ENCODE results near the gene SPTSSB.

Gene SPTSSB

DNA sequence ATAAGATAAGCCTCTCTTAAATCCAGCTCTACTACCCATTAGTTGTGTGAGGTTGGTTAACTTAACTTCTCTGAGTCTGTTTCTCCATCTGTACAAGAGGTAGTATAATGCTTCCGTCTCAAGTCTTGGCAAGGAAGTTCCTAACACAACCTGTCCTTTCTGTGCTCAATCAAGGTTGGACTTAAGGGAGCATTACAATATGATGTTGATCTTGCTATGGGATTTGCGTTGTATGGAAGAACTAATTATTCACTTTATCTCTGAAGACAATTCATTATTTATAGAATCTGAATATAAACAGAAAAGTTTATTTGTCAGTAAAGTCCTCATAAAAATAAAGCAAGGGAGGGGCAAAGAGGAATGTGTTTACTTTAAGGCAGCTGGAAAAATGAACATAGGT, 18.9 kb upstream of the SPTSSB start:
- no peak for DNase-seq

DNA sequence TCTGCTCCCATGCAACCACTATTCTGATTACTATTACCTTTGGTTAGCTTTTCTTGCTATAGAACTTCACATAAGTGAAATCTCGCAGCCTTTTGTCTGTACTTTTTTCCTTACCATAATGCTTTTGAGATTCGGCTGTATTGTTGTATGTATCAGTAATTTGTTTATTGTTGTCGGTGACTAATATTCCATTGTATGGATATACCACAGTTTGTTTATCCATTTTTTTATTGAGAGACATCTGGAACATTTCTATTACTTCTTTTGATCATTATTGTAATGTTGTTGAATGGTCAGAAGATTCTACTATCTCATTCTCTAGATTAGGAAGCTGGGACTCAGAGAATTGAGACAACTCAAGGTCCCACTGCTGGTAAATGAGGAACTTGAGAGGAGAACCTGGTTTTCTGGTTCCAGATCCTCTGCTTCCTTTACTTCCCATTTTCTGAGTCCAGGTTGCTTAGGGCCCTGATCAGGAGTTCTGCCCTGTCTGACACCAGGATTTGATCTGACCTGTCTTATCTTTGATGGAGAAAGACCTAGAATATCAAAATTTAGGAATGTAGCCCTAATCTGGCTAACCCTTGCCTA, 18.2 kb upstream of the SPTSSB start:
- DNase-seq: no peak

DNA sequence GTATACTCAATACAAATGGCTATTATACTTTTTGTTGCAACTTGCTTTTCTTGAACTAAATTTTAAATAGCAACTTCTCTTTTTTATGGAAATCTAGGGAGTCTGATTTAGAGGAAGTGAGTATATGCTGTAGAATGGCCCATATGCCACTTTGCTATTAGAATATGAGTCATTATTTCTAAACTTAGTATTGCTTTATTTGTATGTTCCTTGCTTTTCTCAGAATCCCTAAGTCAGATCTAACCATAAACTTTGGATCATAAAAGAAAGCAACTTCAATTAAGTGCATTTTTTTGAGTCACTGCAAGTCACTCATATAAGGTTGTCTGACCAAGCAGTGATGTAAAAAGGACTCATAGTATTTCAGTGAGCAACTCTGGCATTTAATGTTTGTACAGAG, 17.5 kb upstream of the SPTSSB start:
- DNase-seq: no peak

DNA sequence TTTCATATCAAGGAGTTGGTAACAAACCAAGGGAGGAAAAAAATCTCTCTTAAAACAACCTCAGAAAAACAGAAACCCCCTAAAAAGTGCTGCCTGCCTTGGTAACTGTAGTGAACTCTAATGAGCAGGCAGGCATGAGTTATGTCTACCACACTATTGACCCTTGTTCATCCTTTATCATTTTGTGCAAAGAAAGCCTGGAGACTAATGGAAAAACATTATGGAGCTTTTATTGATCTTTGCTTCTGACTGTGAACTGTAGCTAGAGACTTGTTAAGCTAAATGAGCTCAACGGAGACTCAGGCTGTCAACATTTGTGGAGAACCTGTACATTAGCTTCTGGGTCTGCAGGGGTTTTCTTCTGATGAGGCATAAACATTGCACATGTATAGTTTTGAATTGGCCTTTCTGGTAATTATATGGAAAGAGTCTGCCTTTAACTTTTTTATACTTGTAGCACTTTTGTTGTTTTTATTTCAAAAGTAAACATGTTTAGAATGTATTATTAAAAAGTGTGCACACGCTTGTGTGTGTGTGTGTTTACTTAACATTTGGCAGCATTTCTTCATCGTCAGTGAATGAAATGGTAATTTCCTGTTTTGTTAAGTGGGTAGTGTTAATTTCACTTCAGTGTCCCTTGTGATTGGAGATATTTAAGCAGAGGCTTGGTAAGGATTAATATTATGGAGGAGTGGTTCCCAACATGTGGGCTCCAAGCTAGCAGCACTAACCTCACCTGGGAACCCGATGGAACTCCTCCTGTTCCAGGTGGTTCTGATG, 15.9 kb upstream of the SPTSSB start:
- peak; percentile 31 for DNase-seq

DNA sequence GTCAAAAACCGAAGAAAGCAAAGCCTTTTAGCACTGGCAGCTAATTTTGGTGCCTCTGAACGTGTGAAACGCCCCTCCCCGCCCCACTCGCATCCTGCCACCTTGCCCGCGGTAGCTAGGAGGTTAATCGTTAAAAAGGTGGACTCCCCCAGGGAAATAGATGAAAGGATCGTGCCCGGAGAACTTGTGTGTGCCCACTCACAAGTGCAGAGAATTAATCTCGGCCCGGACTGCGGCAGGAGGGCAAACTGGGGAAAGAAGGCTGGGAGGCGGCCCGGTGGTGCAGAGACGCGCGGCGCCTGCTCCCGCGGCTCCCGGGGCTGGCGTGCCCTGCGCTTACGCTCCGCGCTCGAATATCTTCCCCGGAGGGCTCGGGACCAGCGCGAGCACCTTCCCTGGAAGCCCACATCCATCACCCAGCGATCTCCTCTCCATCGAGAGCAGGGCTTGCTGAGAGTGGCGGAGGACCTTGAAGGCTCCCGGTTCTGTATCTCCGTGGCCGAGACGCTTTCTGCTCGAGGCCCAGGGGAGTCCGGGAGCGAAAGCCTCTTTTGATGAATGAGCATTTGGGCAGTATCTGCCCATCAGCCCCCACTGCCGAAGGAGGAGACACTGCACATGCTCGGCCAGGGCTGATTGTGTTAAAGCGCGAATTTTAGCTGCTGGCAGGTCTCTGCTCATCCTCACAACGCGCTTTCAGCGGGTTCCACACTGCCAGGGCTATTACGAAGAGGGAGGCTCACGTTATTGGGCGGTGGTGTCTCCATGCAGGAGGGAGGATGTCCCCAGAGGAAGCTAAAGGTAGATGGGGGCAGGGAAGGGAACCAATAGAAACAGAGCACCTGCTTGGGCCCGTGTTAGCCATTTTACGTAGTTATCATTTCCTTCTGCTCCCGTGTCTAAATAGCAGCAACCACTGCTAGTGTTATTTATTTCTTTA, 1.3 kb upstream of the SPTSSB start:
- DNase-seq: peak; percentile 91

DNA sequence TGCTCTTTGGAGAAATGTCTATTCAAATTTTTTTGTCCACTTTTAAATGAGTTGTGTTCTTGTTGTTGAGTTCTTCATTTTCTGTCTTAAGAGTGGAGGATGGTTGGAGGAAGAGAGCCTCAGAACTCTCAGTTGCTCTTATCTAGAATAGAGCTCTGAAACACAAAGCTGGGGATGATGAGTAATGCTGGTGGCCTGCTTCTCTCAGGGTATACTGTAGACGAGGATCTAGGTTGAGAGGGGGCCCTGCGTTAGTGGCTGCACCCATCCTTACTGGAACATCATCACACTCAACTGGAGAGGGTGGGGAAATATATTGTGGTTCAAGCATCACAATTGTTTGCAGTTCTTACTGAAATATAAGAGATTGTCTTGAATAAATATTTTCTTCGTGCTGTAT, 1.8 kb downstream of the SPTSSB start:
- no peak for DNase-seq

DNA sequence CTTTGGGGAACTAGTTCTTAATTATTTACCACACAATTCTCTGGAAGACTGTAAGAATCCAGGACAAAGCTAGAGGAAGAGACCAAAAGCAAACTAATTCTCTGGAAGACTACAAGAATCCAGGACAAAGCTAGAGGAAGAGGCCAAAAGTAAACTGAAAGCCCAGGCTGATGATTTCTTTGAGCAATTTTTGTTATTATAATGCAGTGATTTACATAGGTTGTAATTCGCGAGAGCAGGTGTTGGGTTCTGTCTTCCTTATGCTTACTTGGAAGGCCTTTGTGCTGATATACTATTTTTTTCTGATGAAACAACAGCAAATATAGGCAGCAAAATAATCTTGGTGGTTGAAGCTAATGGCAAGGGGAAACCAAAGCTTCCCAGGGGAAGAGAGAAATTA, 5.2 kb downstream of the SPTSSB start:
- DNase-seq: no peak

DNA sequence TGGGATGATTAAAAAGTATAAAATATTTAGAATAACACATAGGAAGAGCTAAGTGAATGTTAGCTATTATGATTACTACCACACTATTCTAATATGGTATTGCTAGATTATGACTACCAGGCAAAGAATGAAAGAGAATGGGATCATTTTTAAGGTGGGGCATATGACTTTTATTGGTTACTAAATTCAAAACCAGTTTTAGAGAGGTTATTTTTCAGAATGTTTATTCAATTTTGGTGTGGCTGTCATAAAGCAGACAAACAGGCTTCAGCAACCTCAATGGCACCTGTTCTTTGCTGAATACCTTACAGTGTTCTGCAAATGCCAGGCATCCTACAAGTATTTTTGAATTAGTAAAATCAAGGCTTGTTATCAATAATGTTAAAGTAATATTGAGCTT, 12.8 kb downstream of the SPTSSB start:
- no peak for DNase-seq

DNA sequence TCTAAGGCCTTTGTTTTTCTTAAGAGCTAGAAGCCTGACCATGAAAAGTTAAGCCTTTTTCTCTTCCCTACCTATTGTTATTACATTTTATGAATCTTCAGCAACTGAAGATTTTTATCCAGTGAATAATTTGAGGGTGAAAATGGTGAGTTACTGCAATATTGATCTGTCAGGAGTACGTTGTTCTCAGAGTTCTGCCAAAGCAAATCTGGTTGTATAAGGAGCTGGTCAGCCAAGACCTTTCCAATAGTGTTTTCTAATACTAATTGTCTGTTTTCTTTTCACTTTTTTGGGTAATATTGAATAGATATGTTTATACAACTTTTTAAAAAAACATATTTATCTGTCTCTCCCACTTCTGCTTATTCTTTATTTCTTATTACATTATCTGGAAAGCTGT, 15.0 kb downstream of the SPTSSB start:
- no peak for DNase-seq

DNA sequence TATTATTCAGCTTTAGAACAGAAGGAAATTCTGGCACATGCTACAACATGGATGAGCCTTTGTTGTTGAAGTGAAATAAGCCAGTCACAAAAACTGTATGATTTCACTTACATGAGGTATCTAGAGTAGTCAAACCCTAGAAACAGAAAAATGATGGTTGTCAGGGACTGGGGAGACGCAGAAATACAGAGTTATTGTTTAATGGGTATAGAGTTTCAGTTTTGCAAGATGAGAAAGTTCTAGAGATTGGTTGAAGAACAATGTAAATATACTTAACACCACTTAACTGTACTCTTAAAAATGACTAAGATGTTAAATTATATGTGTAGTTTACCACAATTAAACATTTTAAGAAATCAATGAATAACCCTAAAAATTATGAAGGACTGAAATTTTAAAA, 15.8 kb downstream of the SPTSSB start:
- DNase-seq: peak; percentile 4

DNA sequence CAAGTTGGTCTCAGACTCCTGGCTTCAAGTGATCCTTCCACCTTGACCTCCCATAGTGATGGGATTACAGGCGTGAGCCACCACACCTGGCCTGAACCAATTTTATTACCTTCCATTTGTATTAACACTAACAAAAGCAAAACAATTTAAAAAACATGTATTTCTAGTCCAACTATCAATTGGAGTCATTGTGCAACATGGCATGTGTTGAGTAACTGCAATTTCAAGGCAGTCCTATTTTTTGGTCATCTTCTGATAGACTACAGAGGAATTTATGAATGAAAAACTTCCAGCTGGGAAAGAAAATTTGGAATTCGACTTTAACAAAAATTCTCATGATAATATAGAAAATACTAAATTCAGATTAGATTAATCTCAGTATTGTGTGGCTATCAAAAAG, 16.8 kb downstream of the SPTSSB start:
- no peak for DNase-seq

DNA sequence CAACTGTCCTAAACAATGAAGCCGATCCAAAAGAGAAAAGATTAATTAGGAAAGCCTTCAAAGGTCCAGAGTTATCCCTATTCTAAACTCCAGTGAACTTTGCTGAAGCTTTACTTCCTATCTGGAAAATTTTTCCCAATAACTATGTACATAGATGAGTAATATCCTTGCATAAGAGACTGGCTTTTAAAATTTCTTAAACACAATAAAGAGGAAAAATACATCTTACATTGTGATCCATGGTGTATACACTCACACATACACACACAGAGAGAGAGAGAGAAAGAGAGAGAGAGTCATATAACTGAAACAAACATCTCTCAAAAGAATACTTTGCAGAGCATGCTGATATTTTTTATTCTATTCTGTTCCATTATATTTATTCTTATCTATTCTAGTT, 20.0 kb downstream of the SPTSSB start:
- DNase-seq: no peak

DNA sequence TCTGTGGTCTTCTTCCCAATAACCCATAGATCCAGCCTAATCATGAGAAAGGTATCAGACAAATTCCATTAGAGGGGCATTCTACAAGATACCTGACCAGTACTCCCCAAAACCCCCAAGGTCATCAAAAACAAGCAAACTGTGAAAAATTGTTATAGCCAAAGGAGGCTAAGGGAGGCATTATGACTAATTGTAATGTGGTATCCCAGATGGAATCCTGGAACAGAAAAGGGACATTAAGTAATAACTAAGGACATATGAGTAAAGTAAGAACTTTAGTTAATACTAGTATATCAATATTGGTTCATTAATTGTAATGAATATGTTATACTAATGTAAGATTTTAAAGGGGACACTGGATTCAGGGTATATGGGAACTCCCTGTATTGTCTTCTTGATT, 20.4 kb downstream of the SPTSSB start:
- DNase-seq: no peak

DNA sequence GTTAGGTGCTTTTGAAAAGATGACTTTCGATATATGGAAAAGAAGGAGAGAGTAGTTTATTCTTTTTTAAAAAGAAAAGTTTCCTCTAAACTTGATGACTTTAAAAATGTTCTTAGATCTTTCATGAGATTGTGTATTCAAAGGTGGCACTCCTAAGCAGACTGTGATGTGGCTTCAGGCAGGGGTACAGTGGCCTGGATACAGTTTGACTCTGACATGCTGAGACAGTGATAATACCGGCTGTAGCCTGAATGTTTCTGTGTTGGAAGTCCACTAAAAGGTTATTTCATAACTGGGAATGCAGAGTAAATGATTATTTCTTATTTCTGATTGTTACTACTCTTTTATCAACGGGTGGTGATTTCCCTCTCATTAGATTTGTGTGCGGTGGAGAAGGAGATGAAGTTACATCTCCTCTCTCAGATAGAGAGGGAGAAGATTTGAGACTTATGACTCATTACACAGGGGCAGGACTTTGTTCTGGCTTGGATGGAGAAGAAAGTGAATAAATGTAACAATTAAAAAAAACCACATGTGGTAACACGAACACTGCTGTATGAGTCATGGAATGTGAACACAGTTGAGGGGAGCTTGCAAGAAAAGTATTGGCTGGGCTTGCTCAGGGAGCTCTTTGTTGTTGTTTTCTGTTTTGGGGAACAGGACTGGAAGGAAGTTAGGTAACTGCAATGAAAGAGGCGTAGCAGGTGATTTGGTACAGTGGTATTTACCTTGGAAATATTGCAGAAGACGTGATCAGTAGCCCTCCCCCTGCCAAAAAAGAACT, 21.6 kb downstream of the SPTSSB start:
- peak; percentile 2 for DNase-seq

DNA sequence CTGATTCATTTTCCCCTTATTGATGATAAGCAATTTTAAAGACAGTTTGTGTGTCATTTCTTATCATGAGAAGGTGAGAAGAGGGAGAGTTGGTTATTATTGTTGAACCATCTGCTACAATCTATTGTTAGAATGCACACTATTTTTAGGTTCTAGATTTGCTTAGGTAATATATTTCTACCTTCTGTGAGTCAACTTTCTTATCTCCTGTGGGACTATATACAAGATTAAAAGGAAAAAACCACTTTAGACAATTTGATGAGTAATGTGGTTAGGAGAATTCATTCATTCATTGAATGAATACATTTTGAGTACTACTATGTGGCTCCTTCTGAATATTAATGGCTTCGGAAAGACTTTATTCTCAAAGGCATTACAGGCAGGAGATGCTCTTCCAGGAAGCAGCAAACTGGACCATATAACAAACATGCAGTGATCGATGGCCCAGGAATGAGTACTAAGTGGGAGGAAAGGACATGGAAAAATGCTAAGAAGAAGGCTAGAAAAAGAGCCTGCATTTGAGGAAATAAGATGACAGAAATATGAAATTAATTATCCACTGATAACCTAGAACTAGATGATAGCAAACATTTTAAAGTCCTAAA, 22.4 kb downstream of the SPTSSB start:
- DNase-seq: no peak

DNA sequence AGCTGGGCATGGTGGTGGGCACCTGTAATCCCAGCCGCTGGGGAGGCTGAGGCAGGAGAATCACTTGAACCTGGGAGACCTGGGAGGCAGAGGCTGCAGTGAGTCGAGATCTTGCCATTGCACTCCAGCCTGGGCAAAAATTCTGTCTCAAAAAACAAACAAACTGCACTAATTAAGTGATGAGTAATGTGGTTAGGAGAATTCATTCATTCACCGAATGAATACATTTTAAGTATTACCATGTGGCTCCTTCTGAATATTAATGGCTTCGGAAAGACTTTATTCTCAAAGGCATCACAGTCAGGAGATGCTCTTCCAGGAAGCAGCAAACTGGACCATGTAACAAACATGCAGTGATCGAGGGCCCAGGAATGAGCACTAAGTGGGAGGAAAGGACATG, 23.6 kb downstream of the SPTSSB start:
- no peak for DNase-seq

DNA sequence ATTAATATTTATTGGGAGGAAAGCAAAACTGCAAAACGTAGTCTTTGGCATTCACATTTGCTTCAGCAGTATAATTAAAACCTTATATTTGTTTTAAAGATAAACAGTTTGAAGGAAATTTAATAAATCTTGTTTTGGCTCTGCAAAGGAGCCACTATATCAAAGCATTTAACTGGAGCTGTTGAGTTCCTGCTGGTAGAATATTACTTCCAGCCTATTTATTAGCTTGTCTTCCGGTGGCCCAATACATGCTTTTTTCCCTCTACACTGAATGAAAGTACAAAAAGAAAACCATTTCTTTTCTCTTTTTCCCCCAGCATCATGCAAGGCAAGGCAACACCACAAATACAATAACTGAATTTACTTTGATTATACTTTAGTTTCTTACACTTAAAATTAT, 26.3 kb downstream of the SPTSSB start:
- DNase-seq: no peak

DNA sequence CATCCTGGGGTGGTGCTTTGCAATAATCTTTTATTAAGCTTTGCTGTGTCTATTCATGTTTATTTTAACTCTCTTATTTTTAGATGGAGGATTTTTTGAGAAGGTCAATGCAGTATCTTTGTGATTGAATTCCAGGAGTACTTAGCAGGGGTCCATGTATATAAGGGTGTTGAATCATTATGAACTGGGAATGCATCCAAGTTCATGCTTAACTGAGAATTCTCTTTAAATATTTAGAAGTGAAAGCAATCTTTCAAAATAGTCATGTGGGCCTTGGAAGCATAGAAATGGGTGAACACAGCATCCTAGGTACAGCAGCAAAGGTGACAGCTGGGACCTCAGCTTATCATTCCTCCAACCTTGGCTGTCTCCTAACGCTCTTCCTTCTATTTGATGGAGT, 27.3 kb downstream of the SPTSSB start:
- peak; percentile 62 for DNase-seq

DNA sequence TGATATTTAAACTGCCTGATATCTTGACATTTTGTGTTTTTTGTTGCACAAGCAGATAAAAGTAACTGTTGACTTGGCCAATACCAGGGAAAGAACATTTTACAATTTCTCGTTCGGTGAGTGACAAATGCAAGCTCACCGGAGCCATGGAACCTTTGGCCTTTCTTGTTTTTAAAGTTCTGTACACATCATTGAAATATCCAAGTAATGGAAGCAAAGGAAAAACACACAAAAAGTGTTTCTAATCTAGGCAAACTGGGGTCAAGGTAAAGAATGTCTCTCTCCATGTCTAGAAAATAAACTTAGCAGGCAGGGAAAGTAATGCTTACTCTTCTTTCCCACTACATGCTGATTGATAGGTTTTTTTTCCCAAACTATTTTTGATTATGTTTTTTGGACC, 27.8 kb downstream of the SPTSSB start:
- DNase-seq: no peak

DNA sequence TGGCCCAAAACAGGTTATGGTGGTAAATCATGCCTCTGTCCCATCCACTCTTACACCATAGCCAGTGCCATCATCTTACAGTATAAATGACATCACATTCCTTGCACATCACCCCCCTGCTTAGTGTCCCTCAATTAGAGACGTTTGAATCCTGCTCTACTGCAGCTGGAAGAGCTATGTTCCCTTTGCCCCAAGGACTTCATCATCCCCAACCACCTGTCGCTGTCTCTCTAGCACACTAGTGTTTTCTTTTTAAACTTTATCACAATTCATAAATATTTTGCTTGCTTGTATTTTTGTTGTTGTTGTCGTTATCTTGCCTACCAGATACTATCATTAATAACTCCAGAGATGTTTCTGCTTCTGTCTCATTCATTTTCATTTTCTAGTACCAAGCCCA, 28.7 kb downstream of the SPTSSB start:
- no peak for DNase-seq

DNA sequence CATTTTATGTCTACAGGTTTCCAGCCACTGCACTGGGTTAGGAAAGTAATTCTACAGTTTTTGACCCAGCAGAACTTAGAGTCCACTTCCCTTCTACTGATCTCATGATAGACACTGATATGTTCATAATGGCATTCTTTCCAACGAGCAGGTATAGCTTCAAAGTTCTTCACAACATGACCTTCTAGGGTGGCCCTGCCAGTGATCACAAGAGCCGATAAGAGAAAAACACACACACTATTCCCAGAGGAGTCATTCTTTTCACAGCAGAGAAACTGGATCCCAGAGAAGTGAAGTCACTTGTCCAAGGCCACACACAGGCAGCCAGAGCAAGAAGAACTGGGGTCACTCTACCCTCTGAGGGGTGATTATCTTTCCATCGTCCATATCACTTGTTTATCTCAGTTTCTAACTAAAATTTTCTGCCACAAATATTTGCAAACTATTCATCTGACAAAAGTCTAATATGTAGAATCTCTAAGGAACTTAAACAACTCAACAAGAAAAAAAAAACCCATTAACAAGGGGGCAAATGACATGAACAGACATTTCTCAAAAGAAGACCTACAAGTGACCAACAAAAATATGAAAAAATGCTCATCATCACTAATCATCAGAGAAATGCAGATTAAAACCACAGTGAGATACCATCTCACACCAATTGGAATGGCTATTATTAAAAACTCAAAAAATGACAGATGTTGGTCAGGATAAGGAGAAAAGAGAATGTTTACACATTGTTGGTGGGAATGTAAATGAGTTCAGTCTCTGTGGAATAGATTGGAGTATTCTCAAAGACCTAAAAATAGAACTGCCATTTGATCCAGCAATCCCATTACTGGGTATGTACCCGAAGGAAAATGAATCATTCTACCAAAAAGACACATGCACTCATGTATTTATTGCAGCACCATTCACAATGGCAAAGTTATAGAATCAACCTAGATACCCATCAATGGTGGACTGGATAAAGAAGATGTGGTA, 31.5 kb downstream of the SPTSSB start:
- DNase-seq: peak; percentile 50

All from NCI-H69 (cell line).